ENCODE results near the gene HOXB6. TPM values are rescaled to one million over a fixed set of nuclear protein-coding genes. Genes with fewer than 3 reads are reported as not detected.

Gene HOXB6
- total and polyA plus RNA-seq, 4 donors, result 5.3 to 7.5 (median 5.7) TPM

- Histone ChIP-seq H3K4me1 (ENCODE audit: control insufficient read depth in 5 of 5, insufficient read depth in 5 of 5, low read length in 5 of 5) (peaks cover 0 to 83% (median 21%) of the 10 kb centered on the region in 5 donors), H3K27me3 (ENCODE audit: control insufficient read depth in 3 of 3, insufficient read depth in 3 of 3, low read length in 2 of 3) (peaks cover 4 to 61% (median 4%) of the 10 kb centered on the region in 3 donors), H3K9ac (ENCODE audit: insufficient read depth in 1 of 2, low read length in 2 of 2) (peak overlapping the region; percentile 39 to 96), H3K4me3 (no peak overlapping the region), H3K27ac (ENCODE audit: low read depth in 1 of 2, low read length in 1 of 2) (peak overlapping the region in 1 of 2 donors; percentile 76), H3K9me3 (ENCODE audit: control insufficient read depth in 4 of 4, insufficient read depth in 3 of 4, low read length in 3 of 4) (peaks cover 0 to 3% (median 0%) of the 10 kb centered on the region in 4 donors), H3K36me3 (ENCODE audit: control insufficient read depth in 4 of 4, insufficient read depth in 4 of 4, low read length in 4 of 4) (peaks cover 0 to 21% (median 5%) of the 10 kb centered on the region in 4 donors)
- TF ChIP-seq, protein P1, sequence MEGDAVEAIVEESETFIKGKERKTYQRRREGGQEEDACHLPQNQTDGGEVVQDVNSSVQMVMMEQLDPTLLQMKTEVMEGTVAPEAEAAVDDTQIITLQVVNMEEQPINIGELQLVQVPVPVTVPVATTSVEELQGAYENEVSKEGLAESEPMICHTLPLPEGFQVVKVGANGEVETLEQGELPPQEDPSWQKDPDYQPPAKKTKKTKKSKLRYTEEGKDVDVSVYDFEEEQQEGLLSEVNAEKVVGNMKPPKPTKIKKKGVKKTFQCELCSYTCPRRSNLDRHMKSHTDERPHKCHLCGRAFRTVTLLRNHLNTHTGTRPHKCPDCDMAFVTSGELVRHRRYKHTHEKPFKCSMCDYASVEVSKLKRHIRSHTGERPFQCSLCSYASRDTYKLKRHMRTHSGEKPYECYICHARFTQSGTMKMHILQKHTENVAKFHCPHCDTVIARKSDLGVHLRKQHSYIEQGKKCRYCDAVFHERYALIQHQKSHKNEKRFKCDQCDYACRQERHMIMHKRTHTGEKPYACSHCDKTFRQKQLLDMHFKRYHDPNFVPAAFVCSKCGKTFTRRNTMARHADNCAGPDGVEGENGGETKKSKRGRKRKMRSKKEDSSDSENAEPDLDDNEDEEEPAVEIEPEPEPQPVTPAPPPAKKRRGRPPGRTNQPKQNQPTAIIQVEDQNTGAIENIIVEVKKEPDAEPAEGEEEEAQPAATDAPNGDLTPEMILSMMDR (IDR thresholded peaks at IDR 0.05; ENCODE audit: control extremely low read depth, extremely low read depth), result no peak
- ATAC-seq (ENCODE audit: insufficient read depth, low FRiP score), result no peak
- peak in 1 of 3 donors; percentile 51 for DNase-seq
- WGBS, 2 donors, result 62 to 67% methylated on average over 2 of the region's 2 CpGs
Measured at GRCh38 chr17:48565022-48565554, 39.7 kb downstream of the HOXB6 start.

- peak overlapping the region in 1 of 2 donors; percentile 76 for H3K27ac ChIP-seq (ENCODE audit: low read depth in 1 of 2, low read length in 1 of 2)
- peak overlapping the region; percentile 39 to 96 for H3K9ac ChIP-seq (ENCODE audit: insufficient read depth in 1 of 2, low read length in 2 of 2)
- DNase-seq (peak in 1 of 3 donors; percentile 62), ATAC-seq (ENCODE audit: insufficient read depth, low FRiP score) (no peak)
- TF ChIP-seq, protein P1 (IDR thresholded peaks at IDR 0.05; ENCODE audit: control extremely low read depth, extremely low read depth), result no peak
- peaks cover 4 to 59% (median 4%) of the 10 kb centered on the region in 3 donors for H3K27me3 ChIP-seq (ENCODE audit: control insufficient read depth in 3 of 3, insufficient read depth in 3 of 3, low read length in 2 of 3)
- no peak overlapping the region for H3K4me3 ChIP-seq
- H3K36me3 ChIP-seq (ENCODE audit: control insufficient read depth in 4 of 4, insufficient read depth in 4 of 4, low read length in 4 of 4), result peaks cover 0 to 25% (median 6%) of the 10 kb centered on the region in 4 donors
- H3K4me1 ChIP-seq (ENCODE audit: control insufficient read depth in 5 of 5, insufficient read depth in 5 of 5, low read length in 5 of 5), result peaks cover 0 to 83% (median 21%) of the 10 kb centered on the region in 5 donors
- WGBS, 2 donors, result 16 to 27% methylated on average over 59 to 73 of the region's 73 CpGs
- H3K9me3 ChIP-seq (ENCODE audit: control insufficient read depth in 4 of 4, insufficient read depth in 3 of 4, low read length in 3 of 4), result peaks cover 0 to 3% (median 0%) of the 10 kb centered on the region in 4 donors
Measured at GRCh38 chr17:48564188-48565021, 40.4 kb downstream of the HOXB6 start.

DNA sequence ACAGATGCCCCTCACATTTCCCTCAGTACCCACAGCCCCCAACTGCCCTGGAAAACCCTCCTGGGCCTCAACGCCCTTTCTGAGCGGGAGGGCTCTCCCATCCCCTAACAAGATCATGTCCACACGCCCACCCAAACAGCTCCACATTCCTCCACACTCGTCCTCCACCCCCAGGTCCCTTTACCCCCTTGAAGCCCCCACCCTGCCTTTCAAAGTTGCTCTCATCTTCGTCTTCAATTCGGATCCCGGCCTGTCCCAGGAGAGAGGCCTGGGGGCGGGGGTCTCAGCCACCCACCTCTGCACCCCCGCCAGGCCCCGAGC, 41.0 kb downstream of the HOXB6 start:
- Histone ChIP-seq H3K36me3 (ENCODE audit: control insufficient read depth in 4 of 4, insufficient read depth in 4 of 4, low read length in 4 of 4) (peaks cover 0 to 25% (median 8%) of the 10 kb centered on the region in 4 donors), H3K27ac (ENCODE audit: low read depth in 1 of 2, low read length in 1 of 2) (peak overlapping the region in 1 of 2 donors; percentile 13), H3K4me1 (ENCODE audit: control insufficient read depth in 5 of 5, insufficient read depth in 5 of 5, low read length in 5 of 5) (peaks cover 0 to 86% (median 21%) of the 10 kb centered on the region in 5 donors), H3K9ac (ENCODE audit: insufficient read depth in 1 of 2, low read length in 2 of 2) (peak overlapping the region; percentile 39 to 95), H3K9me3 (ENCODE audit: control insufficient read depth in 4 of 4, insufficient read depth in 3 of 4, low read length in 3 of 4) (peaks cover 0 to 3% (median 0%) of the 10 kb centered on the region in 4 donors), H3K4me3 (no peak overlapping the region), H3K27me3 (ENCODE audit: control insufficient read depth in 3 of 3, insufficient read depth in 3 of 3, low read length in 2 of 3) (peaks cover 4 to 62% (median 7%) of the 10 kb centered on the region in 3 donors)
- TF ChIP-seq, protein P1 (IDR thresholded peaks at IDR 0.05; ENCODE audit: control extremely low read depth, extremely low read depth), result no peak
- DNase-seq (no peak), ATAC-seq (ENCODE audit: insufficient read depth, low FRiP score) (no peak)
- WGBS, 2 donors, result 45 to 66% methylated on average over 10 of the region's 10 CpGs
